Mononuclear cell (primary cell): ENCODE measurements around the gene HOXD4. TPM values are rescaled to one million over a fixed set of nuclear protein-coding genes. Genes with fewer than 3 reads are reported as not detected.

Source experiments
- H3K27me3 ChIP-seq: 2 replicates; pipeline ENCODE4 v1.6.0; 2011; ENCODE audit warnings: low read length, control low read depth; ENCODE audit not compliant: insufficient read depth
- H3K4me1 ChIP-seq: 2 replicates; pipeline ENCODE4 v1.5.1; 2011; ENCODE audit warnings: mild to moderate bottlenecking, low read length, control low read depth; ENCODE audit not compliant: insufficient read depth
- H3K4me3 ChIP-seq: 2 replicates; pipeline ENCODE4 v1.5.1; 2011; ENCODE audit warnings: mild to moderate bottlenecking, low read length, moderate library complexity
- H3K9me3 ChIP-seq: 2 replicates; pipeline ENCODE4 v1.5.1; 2011; ENCODE audit warnings: low read depth, mild to moderate bottlenecking, control low read depth, low read length
- total RNA-seq: library from RNA; depleted of rRNA; stranded (reverse); fragments of >200 nt; gene quantifications from one replicate; pipeline ENCODE4 v1.2.3, GENCODE V29; 2012

HOXD4 gene
- total RNA-seq, 1 donor, result 0.21 TPM

DNA sequence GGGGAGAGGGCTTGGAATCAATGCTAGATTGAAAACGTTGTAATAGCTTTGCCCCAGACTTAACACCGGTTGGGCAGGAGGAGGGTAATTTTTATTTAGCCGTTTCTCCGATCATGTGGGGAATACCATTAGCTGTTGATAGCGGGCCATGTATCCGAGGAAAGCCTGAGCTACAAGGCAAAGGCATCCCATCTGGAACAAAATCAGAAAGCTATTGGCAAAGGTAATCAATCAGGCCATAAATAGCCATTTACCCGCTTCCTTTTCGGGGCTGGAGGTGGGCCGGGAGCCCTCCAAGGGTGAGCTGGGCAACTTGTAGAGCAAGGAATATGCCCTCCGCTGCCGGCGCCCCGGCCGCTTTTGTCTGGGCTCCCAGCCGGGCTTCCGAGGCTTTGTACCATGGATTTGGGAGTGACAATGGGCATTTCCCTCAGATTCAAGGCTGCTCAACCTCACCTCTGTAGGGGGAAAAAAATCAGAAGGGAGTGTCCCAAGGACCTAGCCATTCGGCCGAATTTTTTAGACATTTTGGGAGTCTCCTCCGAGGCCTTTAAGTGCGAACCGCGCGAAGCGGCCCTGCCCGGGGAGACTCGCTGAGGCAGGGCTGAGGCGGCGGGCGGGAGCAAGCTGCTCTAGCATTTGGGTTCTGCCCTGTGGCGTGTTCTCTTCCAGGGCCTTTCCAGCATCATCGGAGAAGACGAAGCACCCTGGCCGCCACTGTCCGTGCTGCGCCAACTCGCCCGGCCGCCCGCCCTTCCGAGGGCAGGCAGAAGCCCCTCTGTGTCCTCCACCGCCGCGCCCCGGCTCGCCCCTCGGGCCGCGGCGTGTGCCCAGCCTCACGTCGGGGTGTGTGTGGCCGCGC is 29.9 kb upstream of the HOXD4 start:
- peaks cover 18% of the 10 kb centered on the region for H3K4me1 ChIP-seq
- H3K9me3 ChIP-seq, result no peaks in the 10 kb centered on the region
- peaks cover 99% of the 10 kb centered on the region for H3K27me3 ChIP-seq
- no peak overlapping the region for H3K4me3 ChIP-seq

DNA sequence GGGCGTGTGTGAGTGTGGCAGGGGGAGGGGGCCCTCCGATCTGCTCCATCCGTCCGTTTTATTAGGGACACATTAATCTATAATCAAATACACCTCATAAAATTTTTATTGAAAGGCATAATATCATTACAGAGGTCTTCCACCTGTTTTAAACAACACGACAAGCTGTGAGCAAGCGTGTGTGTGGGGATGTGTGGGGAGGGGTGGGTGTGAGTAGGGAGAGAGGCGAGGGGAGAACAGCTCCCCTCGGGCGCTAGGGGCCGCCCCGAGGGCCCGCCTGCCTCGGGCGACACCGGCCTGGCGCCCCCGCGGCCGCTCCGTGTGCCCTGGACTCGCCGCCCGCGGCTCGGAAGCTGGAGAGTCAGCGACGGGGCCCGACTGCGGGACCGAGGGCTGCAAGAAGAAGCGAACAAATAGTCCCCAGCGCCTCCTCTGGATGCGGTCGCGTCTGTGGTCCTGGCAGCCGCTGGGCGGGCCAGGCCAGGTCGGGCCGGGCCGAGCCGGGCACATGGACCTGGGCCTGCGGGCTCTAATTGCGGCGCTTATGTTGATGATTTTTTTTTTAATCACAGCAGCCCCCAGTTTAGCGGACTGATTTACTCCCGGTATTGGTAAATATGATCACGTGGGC is 29.2 kb upstream of the HOXD4 start:
- Histone ChIP-seq H3K4me3 (no peak overlapping the region), H3K4me1 (peaks cover 18% of the 10 kb centered on the region), H3K27me3 (peaks cover 99% of the 10 kb centered on the region), H3K9me3 (no peaks in the 10 kb centered on the region)

- no peaks in the 10 kb centered on the region for H3K9me3 ChIP-seq
Observed at GRCh38 chr2:176122683-176123410, 28.5 kb upstream of the HOXD4 start, which contains the start of gene HOXD9. Gene HOXD9, plus strand, starts transcription at chr2:176122719. Its CDS starts 50 bp downstream, at chr2:176122769.

GRCh38 chr2:176123411-176124109 is 27.8 kb upstream of the HOXD4 start:
- H3K4me3 ChIP-seq, result no peak overlapping the region
- peaks cover 99% of the 10 kb centered on the region for H3K27me3 ChIP-seq
- H3K4me1 ChIP-seq, result peaks cover 18% of the 10 kb centered on the region
- H3K9me3 ChIP-seq, result no peaks in the 10 kb centered on the region

More at GRCh38 chr2:176122683-176123410, 28.5 kb upstream of the HOXD4 start, which contains the start of gene HOXD9:
- Histone ChIP-seq H3K27me3 (peaks cover 99% of the 10 kb centered on the region), H3K4me1 (peaks cover 18% of the 10 kb centered on the region), H3K4me3 (no peak within 1 kb of the TSS)

GRCh38 chr2:176124110-176124946 is 27.0 kb upstream of the HOXD4 start:
- H3K27me3 ChIP-seq, result peaks cover 100% of the 10 kb centered on the region
- H3K4me3 ChIP-seq, result no peak overlapping the region
- peaks cover 24% of the 10 kb centered on the region for H3K4me1 ChIP-seq
- no peaks in the 10 kb centered on the region for H3K9me3 ChIP-seq

DNA sequence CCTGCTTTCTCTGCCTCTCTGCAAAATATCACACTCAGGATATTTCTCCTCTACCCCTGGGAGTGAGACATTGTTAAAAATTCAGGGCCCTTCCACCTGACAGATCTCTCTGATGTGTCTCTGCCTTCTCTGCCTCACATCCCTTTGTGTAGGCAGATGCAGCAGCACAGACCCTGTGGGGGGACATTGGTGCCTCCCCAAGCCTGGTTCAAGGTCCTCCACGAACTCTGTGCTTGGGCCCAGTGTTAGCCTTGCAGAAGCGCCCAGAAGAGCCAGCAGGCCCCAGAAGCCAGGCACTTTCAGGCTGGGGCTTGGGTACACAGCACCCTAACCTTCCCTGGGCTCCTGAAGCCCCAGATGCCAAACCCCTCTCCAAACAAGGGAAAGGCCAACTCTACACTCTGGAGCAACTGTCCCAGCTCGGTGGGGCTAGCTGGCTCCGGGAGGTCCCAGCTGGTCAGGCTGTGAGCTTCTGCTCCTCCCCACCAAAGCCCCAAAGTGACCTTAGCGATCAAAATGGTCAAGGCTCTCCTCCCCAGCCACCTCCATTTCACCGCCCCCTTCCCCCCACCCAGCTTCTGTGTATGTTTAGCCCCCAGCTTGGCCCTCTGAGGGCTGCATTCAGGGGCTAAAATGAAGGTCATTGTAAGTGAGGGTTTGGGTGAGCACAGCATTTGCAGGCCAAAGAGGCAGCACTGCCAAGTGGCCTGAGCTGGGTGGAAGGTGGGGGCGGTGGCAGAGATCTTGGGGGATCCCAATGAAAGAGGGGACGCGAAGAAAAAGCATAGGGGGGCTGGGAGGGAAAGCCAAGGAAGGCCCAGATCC is 26.2 kb upstream of the HOXD4 start:
- H3K4me1 ChIP-seq, result peaks cover 27% of the 10 kb centered on the region
- no peaks in the 10 kb centered on the region for H3K9me3 ChIP-seq
- H3K27me3 ChIP-seq, result peaks cover 94% of the 10 kb centered on the region
- H3K4me3 ChIP-seq, result no peak overlapping the region

GRCh38 chr2:176125772-176126054 is 25.6 kb upstream of the HOXD4 start:
- peaks cover 32% of the 10 kb centered on the region for H3K4me1 ChIP-seq
- no peaks in the 10 kb centered on the region for H3K9me3 ChIP-seq
- H3K4me3 ChIP-seq, result no peak overlapping the region
- peaks cover 92% of the 10 kb centered on the region for H3K27me3 ChIP-seq

GRCh38 chr2:176126929-176127773 is 24.2 kb upstream of the HOXD4 start:
- Histone ChIP-seq H3K4me3 (no peak overlapping the region), H3K27me3 (peaks cover 92% of the 10 kb centered on the region), H3K9me3 (no peaks in the 10 kb centered on the region), H3K4me1 (peaks cover 28% of the 10 kb centered on the region)

GRCh38 chr2:176127774-176128072 is 23.6 kb upstream of the HOXD4 start:
- Histone ChIP-seq H3K9me3 (no peaks in the 10 kb centered on the region), H3K27me3 (peaks cover 92% of the 10 kb centered on the region), H3K4me3 (no peak overlapping the region), H3K4me1 (peaks cover 28% of the 10 kb centered on the region)

- H3K27me3 ChIP-seq, result peaks cover 92% of the 10 kb centered on the region
- H3K4me3 ChIP-seq, result no peak overlapping the region
- H3K4me1 ChIP-seq, result peaks cover 23% of the 10 kb centered on the region
- H3K9me3 ChIP-seq, result no peaks in the 10 kb centered on the region
Observed at GRCh38 chr2:176128172-176128981, 23.0 kb upstream of the HOXD4 start.

DNA sequence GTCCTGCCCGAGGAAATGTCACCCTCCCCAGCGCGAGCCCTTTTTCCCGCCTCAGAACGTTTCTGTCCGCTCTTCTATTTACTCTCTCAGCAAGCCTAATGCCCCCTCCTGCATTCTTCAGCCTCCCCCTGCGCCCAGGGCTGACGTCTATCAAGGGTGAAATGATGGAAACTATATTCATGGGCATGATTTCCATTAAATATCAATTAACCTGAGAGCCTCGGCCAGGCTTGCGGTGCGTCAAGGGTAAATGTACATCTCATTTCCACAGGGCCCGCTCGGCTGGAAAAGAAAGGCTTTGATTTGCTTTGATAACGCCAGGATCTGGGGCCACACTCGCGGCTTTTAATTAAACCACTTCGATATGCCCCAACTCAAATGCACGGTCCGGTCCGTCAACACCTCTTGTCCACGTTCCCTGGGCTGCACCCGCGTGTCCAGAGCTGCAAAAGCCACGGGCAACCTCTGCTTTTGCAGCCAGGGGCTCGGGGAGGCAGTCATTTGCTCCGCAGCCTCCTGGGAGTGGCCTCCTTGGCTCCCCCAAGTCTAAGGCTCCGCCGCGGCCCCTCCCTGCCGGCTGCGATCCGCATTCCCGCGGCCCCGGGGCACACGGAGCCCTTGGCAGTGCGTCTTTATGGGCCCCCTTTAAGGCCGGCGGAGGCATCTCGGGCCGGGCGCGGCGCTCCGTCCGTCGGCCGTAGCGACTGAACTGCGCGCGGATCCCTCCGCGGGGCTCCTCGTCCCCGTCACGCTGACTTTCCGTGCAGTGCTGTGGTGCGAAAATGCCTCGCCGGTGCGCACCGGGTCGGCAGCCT is 22.2 kb upstream of the HOXD4 start, which contains the start of gene HOXD8:
Gene HOXD8, plus strand, starts transcription at position 724 of the 815 bp plus-strand sequence. CDS start 662 bp downstream, outside the sequence.
- H3K27me3 ChIP-seq, result peaks cover 92% of the 10 kb centered on the region
- H3K4me1 ChIP-seq, result peaks cover 23% of the 10 kb centered on the region
- H3K4me3 ChIP-seq, result no peak within 1 kb of the TSS
- no peaks in the 10 kb centered on the region for H3K9me3 ChIP-seq

DNA sequence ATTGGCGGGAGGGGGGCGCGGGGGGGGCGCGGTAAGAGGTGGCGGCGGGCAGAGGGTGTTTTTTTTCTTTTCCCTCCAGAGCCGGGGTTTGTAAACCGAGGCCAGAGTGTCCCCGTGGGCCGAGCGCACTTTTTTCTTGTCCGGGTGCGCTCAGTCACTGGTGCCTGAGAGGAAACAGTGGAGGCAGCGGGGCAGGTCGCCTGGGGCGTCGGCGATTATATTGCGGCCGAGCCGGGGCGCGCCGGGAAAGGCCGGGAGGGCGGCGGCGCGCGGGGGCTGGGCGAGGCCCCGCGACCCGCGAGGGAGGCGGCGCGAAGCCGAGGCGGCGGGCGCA is 21.6 kb upstream of the HOXD4 start:
- Histone ChIP-seq H3K4me1 (peaks cover 23% of the 10 kb centered on the region), H3K4me3 (no peak overlapping the region)

More for the DNA sequence above, 21.6 kb upstream of the HOXD4 start:
- peaks cover 92% of the 10 kb centered on the region for H3K27me3 ChIP-seq
- H3K9me3 ChIP-seq, result no peaks in the 10 kb centered on the region
